GM10847 (cell line): ENCODE data around the gene MED16.

ENCODE experiments used
- POLR2A ChIP-seq: IDR thresholded peaks from 2 replicates; pipeline ENCODE4 v1.6.1; 2011; ENCODE audit not compliant: insufficient read length; ENCODE audit errors: extremely low read depth

Gene MED16

GRCh38 chr19:871446-872265 is 21.3 kb downstream of the MED16 start:
- TF ChIP-seq POLR2A: no peak

- TF ChIP-seq POLR2A: no peak
These were observed 22.0 kb downstream of the MED16 start for GRCh38 chr19:870963-871401.

GRCh38 chr19:870314-870713 is 22.7 kb downstream of the MED16 start:
- no peak for TF ChIP-seq POLR2A

GRCh38 chr19:869245-870177 is 23.5 kb downstream of the MED16 start:
- TF ChIP-seq POLR2A: no peak

GRCh38 chr19:868458-869244 is 24.3 kb downstream of the MED16 start:
- no peak for TF ChIP-seq POLR2A

GRCh38 chr19:867855-868457 is 25.0 kb downstream of the MED16 start:
- no peak for TF ChIP-seq POLR2A

- TF ChIP-seq POLR2A: no peak
These were observed 25.6 kb downstream of the MED16 start for GRCh38 chr19:867301-867793.

- TF ChIP-seq POLR2A: no peak
These were observed 26.2 kb downstream of the MED16 start for GRCh38 chr19:866769-867300.

- no peak for TF ChIP-seq POLR2A
These were observed 29.7 kb downstream of the MED16 start for GRCh38 chr19:863315-863620.

GRCh38 chr19:862581-863314 is 30.2 kb downstream of the MED16 start:
- TF ChIP-seq POLR2A: no peak

GRCh38 chr19:861756-862580 is 31.0 kb downstream of the MED16 start:
- no peak for TF ChIP-seq POLR2A

GRCh38 chr19:861141-861755 is 31.7 kb downstream of the MED16 start:
- TF ChIP-seq POLR2A: no peak
